ENCODE measurements around the gene RPP25.

- peak; percentile 56 for TF ChIP-seq POLR2AphosphoS5 (IDR thresholded peaks at IDR 0.05; ENCODE audit: borderline replicate concordance, low read depth, low read length)
- no peak for TF ChIP-seq EZH2 (IDR thresholded peaks at IDR 0.05)
These were observed at the start of gene RPP25 for GRCh38 chr15:74956648-74957475.

Measured in SK-N-MC (cell line).